ENCODE measurements around the gene TESMIN.

Gene TESMIN

DNA sequence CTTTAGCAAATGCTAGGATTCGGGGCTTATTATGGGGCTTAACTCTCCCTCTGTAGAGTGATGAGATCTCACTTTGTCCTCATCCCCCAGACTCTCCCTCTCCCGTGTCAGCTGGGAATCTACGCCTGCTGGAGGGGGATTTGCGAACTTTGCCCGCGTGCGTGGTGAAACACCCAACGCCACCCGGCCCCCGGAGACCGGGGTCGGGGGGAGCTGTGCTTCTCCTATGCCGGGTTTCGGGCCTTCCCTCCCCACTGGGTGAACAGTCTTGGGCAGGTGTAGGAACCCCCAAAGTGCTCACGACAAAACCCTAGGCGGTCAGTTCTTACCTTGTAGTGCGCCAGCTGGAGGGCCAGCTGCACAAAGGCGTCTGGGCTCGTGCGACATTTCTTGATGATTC is 21.6 kb upstream of the TESMIN start:
- no peak overlapping the region for H3K27ac ChIP-seq
- TF ChIP-seq, protein P1, sequence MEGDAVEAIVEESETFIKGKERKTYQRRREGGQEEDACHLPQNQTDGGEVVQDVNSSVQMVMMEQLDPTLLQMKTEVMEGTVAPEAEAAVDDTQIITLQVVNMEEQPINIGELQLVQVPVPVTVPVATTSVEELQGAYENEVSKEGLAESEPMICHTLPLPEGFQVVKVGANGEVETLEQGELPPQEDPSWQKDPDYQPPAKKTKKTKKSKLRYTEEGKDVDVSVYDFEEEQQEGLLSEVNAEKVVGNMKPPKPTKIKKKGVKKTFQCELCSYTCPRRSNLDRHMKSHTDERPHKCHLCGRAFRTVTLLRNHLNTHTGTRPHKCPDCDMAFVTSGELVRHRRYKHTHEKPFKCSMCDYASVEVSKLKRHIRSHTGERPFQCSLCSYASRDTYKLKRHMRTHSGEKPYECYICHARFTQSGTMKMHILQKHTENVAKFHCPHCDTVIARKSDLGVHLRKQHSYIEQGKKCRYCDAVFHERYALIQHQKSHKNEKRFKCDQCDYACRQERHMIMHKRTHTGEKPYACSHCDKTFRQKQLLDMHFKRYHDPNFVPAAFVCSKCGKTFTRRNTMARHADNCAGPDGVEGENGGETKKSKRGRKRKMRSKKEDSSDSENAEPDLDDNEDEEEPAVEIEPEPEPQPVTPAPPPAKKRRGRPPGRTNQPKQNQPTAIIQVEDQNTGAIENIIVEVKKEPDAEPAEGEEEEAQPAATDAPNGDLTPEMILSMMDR (conservative IDR thresholded peaks at IDR 0.05) = no peak
- no peak for TF ChIP-seq ZFX (IDR thresholded peaks at IDR 0.05)

DNA sequence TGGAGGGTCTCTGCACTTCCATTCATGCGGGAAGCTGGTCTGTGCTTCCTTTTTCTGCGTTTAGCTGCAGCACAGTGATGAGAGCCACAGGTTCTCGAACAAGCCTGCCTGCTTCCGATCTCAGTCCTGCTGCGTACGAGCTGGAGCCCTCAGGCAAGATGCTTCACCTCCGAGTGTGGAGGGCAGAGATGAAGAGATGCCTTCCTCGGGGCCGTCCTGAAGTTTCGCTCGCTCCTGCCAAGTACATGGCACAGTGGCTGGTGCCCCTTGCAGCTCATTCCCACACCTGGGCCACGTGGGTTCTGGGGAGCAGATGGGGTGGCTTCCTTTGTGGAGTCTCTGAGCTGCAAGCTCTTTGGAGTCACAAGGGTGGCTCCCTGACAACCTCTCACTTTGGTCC is 19.5 kb upstream of the TESMIN start:
- TF ChIP-seq, protein P1 (conservative IDR thresholded peaks at IDR 0.05) = no peak
- no peak for TF ChIP-seq ZFX (IDR thresholded peaks at IDR 0.05)
- H3K27ac ChIP-seq = no peak overlapping the region

DNA sequence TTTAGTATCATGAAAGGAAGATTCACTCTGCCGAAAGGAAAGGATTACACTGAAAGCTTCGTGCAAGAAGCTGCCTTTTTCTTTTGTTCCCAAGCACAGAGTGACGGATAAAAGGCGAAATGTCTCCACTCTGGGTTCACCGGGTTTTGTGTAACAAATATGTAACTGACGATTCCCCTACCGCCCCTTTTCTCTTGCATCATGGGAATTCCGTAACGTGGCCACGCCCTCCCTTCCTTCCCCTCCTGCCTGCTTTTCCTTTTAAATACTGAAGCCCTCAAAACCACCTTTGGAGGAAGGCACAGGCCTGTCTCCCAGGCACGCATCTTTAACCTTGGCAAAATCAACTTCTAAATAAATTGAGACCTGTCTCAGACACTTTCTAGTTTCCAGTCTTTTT is 16.4 kb upstream of the TESMIN start:
- no peak overlapping the region for H3K27ac ChIP-seq
- TF ChIP-seq ZFX (IDR thresholded peaks at IDR 0.05) = no peak
- TF ChIP-seq, protein P1 (conservative IDR thresholded peaks at IDR 0.05) = no peak

DNA sequence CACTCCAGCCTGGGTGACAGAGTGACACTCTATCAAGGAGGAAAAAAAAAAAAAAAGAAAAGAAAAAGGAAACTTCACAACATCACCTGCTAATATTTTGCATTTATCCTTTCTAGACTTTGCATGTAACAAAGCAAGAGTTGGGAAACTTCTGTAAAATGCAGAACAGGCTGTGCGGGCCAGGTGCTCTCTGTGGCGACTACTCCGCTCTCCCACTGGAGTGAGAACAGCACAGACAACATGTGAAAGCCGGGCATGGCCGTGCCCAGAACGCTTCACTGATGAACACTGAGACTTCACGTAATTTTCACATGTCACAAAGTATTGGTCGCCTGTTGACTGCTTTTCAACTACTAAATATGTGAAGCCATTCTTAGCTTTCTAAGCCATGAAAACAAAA is 15.5 kb upstream of the TESMIN start:
- H3K27ac ChIP-seq = no peak overlapping the region
- TF ChIP-seq ZFX (IDR thresholded peaks at IDR 0.05) = no peak
- TF ChIP-seq, protein P1 (conservative IDR thresholded peaks at IDR 0.05) = no peak

DNA sequence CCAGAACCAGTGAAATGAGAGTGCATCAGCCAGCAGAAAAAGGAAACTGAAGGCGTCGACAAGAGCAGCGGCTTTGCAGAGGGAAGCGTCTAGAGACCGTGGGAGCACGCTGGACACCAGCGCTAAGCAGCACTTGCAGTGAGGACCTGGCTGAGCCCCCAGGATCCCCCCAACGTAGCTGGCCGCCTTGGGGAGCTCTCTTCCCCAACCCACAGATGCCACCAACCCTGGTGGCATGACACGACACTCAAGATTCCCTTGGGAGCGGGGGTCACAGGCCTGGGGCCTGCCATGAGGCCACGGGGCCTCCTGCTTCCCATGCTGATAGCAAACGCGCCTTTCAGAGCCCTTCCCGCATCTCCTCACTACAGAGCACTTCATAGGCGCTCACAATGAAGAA is 13.4 kb upstream of the TESMIN start:
- no peak for TF ChIP-seq ZFX (IDR thresholded peaks at IDR 0.05)
- TF ChIP-seq, protein P1 (conservative IDR thresholded peaks at IDR 0.05) = no peak
- H3K27ac ChIP-seq = no peak overlapping the region

DNA sequence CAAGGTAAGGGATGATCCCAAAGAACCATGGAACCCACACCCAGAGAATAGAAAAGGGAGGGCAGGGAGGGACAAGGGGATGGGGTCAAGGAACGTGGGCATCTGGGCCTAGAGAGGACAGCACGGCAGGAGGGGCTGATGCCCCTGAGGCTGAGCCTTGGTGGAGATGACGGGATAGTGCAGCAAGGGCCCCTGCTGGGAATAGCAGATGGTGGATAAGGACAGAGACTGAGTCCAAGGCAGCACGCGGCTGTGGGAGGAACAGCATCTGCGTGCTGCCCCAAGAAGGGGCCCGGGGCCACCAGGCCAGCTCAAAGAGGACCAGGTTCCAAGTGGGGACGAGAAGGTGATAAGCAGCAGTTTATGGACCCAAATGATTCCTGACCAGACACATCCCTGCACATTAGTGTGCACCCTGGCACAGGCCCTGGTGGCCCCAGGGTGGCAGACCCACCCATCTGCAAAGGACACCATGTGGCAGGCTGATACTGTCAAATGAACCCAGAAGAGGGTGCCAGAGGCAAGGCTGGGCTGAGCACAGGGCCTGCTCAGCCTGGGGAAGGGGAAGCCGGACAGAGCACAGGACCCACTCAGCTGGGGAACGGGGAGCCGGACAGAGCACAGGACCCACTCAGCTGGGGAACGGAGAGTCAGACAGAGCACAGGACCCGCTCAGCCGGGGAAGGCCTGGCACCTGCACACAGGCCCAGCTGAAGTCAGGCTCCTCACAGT is 12.8 kb upstream of the TESMIN start:
- no peak overlapping the region for H3K27ac ChIP-seq
- TF ChIP-seq ZFX (IDR thresholded peaks at IDR 0.05) = no peak
- TF ChIP-seq, protein P1 (conservative IDR thresholded peaks at IDR 0.05) = no peak

DNA sequence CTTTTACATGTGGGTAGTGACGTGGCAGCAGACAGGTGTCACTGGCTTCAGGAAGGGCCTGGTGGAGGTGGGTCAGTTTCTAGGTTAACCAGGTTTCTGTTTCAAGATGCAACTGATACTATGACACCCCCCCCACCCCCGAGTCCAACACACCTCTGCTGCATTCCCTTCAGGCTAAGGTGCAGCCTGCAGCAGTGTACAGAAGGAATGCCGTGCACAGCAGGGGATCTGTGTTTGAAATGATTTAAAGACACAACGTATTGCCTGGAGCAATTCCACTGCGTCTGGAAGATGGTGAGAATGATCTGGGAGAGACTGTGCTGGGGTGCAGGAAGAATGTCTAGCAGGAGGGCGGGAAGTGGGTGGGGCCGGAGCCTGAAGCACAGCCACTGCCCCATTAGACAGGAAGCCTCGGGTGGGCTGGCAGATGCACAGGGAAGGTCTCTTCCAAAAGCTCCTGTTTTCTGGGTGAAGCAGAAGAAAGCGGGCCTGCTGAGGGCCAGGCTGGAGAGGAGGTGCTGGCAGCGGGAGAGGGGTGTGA is 11.9 kb upstream of the TESMIN start:
- TF ChIP-seq ZFX (IDR thresholded peaks at IDR 0.05) = no peak
- TF ChIP-seq, protein P1 (conservative IDR thresholded peaks at IDR 0.05) = no peak
- no peak overlapping the region for H3K27ac ChIP-seq
